OCI-LY3 (cell line): Measurements from ENCODE around the gene INPP5F.

Experiments
- H2AFZ ChIP-seq: fragments of 200-600, 300-600 bp; shearing (Covaris generic); 2 replicates; pipeline ENCODE4 v1.6.0; 2014; ENCODE audit warnings: antibody characterized with exemption, low read depth, low read length
- H3K27ac ChIP-seq: fragments of 200-600, 300-600 bp; sonication (generic); 2 replicates; pipeline ENCODE4 v1.5.1; 2014; ENCODE audit warnings: mild to moderate bottlenecking, low read length, moderate library complexity, mixed read lengths
- H3K27me3 ChIP-seq: fragments of 200-600, 300-600 bp; sonication (generic); 2 replicates; pipeline ENCODE4 v1.6.1; 2014; ENCODE audit warnings: low read depth, low read length, mixed read lengths
- H3K36me3 ChIP-seq: fragments of 200-600, 300-600 bp; sonication (generic); replicated peaks from 2 replicates; pipeline ENCODE3; 2014; ENCODE audit warnings: low read depth, low read length, mixed read lengths
- H3K4me1 ChIP-seq: fragments of 300-600, 200-600 bp; sonication (generic); 2 replicates; pipeline ENCODE4 v1.6.1; 2014; ENCODE audit warnings: low read length, mixed read lengths
- H3K4me2 ChIP-seq: fragments of 200-600, 300-600 bp; sonication (generic); 2 replicates; pipeline ENCODE4 v1.6.1; 2014; ENCODE audit warnings: low read length, mixed read lengths
- H3K4me3 ChIP-seq: fragments of 300-600, 200-600 bp; sonication (generic); 2 replicates; pipeline ENCODE4 v1.5.1; 2014; ENCODE audit warnings: antibody characterized with exemption, mild to moderate bottlenecking, low read length, moderate library complexity
- H3K79me2 ChIP-seq: fragments of 300-600, 200-600 bp; shearing (Covaris generic); 2 replicates; pipeline ENCODE4 v1.6.1; 2014; ENCODE audit warnings: mild to moderate bottlenecking, low read length, mixed read lengths
- H3K9ac ChIP-seq: fragments of 300-600, 200-600 bp; shearing (Covaris generic); 2 replicates; pipeline ENCODE4 v1.6.0; 2014; ENCODE audit warnings: mild to moderate bottlenecking, low read length, moderate library complexity
- H3K9me3 ChIP-seq: fragments of 200-600, 300-600 bp; shearing (Covaris generic); 2 replicates; pipeline ENCODE4 v1.6.1; 2014; ENCODE audit warnings: low read length, mixed read lengths; ENCODE audit not compliant: insufficient read depth
- H4K20me1 ChIP-seq: fragments of 200-600, 300-600 bp; sonication (generic); 2 replicates; pipeline ENCODE4 v1.6.1; 2016; ENCODE audit warnings: low read length, mixed read lengths; ENCODE audit not compliant: insufficient read depth
- CTCF ChIP-seq: fragments of 200-600, 300-600 bp; sonication (generic); IDR thresholded peaks from 2 replicates; pipeline ENCODE4 v1.5.1; 2014; ENCODE audit warnings: antibody characterized with exemption, low read length, low read depth
- EZH2phosphoT487 ChIP-seq: fragments of 200-600 bp; shearing (Covaris generic); IDR thresholded peaks from 2 replicates; pipeline ENCODE4 v1.6.1; 2018; ENCODE audit warnings: antibody characterized with exemption, mixed run types, low read depth

Gene INPP5F

GRCh38 chr10:119805702-119806230 is 79.9 kb downstream of the INPP5F start:
- TF ChIP-seq EZH2phosphoT487 (no peak), CTCF (no peak)
- Histone ChIP-seq H3K79me2 (no peaks in the 10 kb centered on the region), H3K9me3 (no peaks in the 10 kb centered on the region), H3K27ac (no peak overlapping the region), H3K4me1 (peaks cover 8% of the 10 kb centered on the region), H3K4me2 (no peak overlapping the region), H3K36me3 (peaks cover 3% of the 10 kb centered on the region), H3K27me3 (no peaks in the 10 kb centered on the region), H2AFZ (no peak overlapping the region), H4K20me1 (no peaks in the 10 kb centered on the region), H3K9ac (no peak overlapping the region), H3K4me3 (no peak overlapping the region)

- H3K9ac ChIP-seq = no peak overlapping the region
- H2AFZ ChIP-seq = no peak overlapping the region
- H3K4me1 ChIP-seq = peaks cover 8% of the 10 kb centered on the region
- no peak overlapping the region for H3K4me2 ChIP-seq
- H3K79me2 ChIP-seq = no peaks in the 10 kb centered on the region
- H3K4me3 ChIP-seq = no peak overlapping the region
- no peaks in the 10 kb centered on the region for H3K9me3 ChIP-seq
- H3K27me3 ChIP-seq = no peaks in the 10 kb centered on the region
- TF ChIP-seq EZH2phosphoT487 = no peak
- TF ChIP-seq CTCF = no peak
- H3K36me3 ChIP-seq = peaks cover 3% of the 10 kb centered on the region
- no peaks in the 10 kb centered on the region for H4K20me1 ChIP-seq
- H3K27ac ChIP-seq = no peak overlapping the region
Measured at GRCh38 chr10:119806334-119807130, 80.7 kb downstream of the INPP5F start.

GRCh38 chr10:119807960-119808697 is 82.3 kb downstream of the INPP5F start:
- Histone ChIP-seq H3K79me2 (no peaks in the 10 kb centered on the region), H3K4me2 (no peak overlapping the region), H3K9me3 (no peaks in the 10 kb centered on the region), H2AFZ (no peak overlapping the region), H3K9ac (no peak overlapping the region), H3K27me3 (no peaks in the 10 kb centered on the region), H3K4me1 (no peaks in the 10 kb centered on the region), H3K27ac (no peak overlapping the region), H4K20me1 (no peaks in the 10 kb centered on the region), H3K36me3 (peaks cover 3% of the 10 kb centered on the region), H3K4me3 (no peak overlapping the region)
- TF ChIP-seq CTCF (no peak), EZH2phosphoT487 (no peak)

- Histone ChIP-seq H3K27ac (no peak overlapping the region), H3K9ac (no peak overlapping the region), H3K36me3 (peaks cover 3% of the 10 kb centered on the region), H3K27me3 (no peaks in the 10 kb centered on the region), H3K9me3 (no peaks in the 10 kb centered on the region), H3K79me2 (no peaks in the 10 kb centered on the region), H2AFZ (no peak overlapping the region), H3K4me3 (no peak overlapping the region), H3K4me2 (no peak overlapping the region), H3K4me1 (no peaks in the 10 kb centered on the region; the same call in 1 of the 2 replicates), H4K20me1 (no peaks in the 10 kb centered on the region)
- TF ChIP-seq CTCF (no peak), EZH2phosphoT487 (no peak)
Measured at GRCh38 chr10:119811122-119811521, 85.3 kb downstream of the INPP5F start.
